Measurements from ENCODE around the gene PTCHD1.

GRCh38 chrX:23334848-23335599 lies at the start of gene PTCHD1:
- TF ChIP-seq, protein P1, sequence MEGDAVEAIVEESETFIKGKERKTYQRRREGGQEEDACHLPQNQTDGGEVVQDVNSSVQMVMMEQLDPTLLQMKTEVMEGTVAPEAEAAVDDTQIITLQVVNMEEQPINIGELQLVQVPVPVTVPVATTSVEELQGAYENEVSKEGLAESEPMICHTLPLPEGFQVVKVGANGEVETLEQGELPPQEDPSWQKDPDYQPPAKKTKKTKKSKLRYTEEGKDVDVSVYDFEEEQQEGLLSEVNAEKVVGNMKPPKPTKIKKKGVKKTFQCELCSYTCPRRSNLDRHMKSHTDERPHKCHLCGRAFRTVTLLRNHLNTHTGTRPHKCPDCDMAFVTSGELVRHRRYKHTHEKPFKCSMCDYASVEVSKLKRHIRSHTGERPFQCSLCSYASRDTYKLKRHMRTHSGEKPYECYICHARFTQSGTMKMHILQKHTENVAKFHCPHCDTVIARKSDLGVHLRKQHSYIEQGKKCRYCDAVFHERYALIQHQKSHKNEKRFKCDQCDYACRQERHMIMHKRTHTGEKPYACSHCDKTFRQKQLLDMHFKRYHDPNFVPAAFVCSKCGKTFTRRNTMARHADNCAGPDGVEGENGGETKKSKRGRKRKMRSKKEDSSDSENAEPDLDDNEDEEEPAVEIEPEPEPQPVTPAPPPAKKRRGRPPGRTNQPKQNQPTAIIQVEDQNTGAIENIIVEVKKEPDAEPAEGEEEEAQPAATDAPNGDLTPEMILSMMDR (IDR thresholded peaks at IDR 0.05; ENCODE audit: poor library complexity, severe bottlenecking): peak; percentile 24
- no peak for TF ChIP-seq TAF1 (IDR thresholded peaks at IDR 0.05; ENCODE audit: low read depth)
